Measurements from ENCODE around the gene DOK6. TPM values are rescaled to one million over a fixed set of nuclear protein-coding genes. Genes with fewer than 3 reads are reported as not detected.

The DOK6 gene
- total and polyA plus RNA-seq, 10 of the 15 experiments (the other 5 are each of a cell fraction or from before 2014, with no cell fraction given): 0.01 to 0.09 (median 0.04) TPM; not detected in 4

DNA sequence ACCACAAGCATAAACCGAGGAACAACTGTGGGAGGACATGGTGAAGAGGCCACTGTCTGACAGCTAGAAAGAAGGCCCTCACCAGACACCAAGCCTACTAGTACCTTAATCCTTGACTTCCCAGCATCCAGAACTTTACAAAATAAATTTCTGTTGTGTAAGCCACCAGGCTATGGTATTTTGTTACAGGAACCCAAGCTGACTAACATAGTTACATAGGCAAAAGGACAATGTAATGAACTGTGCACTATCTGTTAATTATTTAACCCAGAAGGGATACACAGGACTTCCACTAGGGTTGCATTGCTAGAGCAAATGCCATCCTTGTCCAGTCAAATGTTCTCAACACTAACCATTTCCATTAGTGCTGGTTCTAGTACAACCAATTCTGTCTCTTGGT lies 47.7 kb upstream of the DOK6 start (continued):
- TF ChIP-seq, protein P1, sequence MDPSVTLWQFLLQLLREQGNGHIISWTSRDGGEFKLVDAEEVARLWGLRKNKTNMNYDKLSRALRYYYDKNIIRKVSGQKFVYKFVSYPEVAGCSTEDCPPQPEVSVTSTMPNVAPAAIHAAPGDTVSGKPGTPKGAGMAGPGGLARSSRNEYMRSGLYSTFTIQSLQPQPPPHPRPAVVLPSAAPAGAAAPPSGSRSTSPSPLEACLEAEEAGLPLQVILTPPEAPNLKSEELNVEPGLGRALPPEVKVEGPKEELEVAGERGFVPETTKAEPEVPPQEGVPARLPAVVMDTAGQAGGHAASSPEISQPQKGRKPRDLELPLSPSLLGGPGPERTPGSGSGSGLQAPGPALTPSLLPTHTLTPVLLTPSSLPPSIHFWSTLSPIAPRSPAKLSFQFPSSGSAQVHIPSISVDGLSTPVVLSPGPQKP (IDR thresholded peaks at IDR 0.05; ENCODE audit: low read depth, low read length): no peak
- TF ChIP-seq ASH2L (IDR thresholded peaks at IDR 0.05; ENCODE audit: borderline replicate concordance, low read depth): no peak
- TF ChIP-seq DPF2 (IDR thresholded peaks at IDR 0.05): no peak

DNA sequence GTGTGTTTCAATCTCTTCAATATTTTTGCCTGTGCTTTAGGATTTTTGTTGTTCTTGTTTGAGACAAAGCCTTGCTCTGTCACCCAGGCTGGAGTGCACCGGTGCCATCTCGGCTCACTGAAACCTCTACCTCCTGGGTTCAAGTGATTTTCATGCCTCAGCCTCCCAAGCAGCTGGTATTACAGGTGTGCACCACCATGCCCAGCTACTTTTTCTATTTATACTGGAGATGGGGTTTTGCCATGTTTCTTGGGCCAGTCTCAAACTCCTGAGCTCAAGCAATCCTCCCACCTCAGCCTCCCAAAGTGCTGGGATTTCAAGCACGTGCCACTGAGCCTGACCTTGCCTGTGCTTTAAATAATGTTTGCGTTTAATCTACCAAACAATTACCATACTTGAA lies 43.1 kb upstream of the DOK6 start:
- Histone ChIP-seq H3K79me2 (ENCODE audit: control insufficient read depth, insufficient read depth, low read length) (no peaks in the 10 kb centered on the region), H3K27ac (ENCODE audit: control insufficient read depth, insufficient read depth) (no peak overlapping the region), H3K4me1 (ENCODE audit: control insufficient read depth, insufficient read depth, low read length) (no peaks in the 10 kb centered on the region), H3K9me3 (replicated peaks; ENCODE audit: control insufficient read depth, insufficient read depth, low read length) (no peaks in the 10 kb centered on the region), H3K4me2 (ENCODE audit: control insufficient read depth, insufficient read depth) (no peak overlapping the region), H3K9ac (ENCODE audit: control insufficient read depth, insufficient read depth, low read length) (no peak overlapping the region), H3K4me3 (no peak overlapping the region), H3K27me3 (replicated peaks in 1 of 2; ENCODE audit: control insufficient read depth in 2 of 2, insufficient read depth in 2 of 2, low read length in 1 of 2) (no peaks in the 10 kb centered on the region), H2AFZ (ENCODE audit: control insufficient read depth, low read depth, low read length) (no peak overlapping the region), H4K20me1 (ENCODE audit: control insufficient read depth, insufficient read depth) (no peaks in the 10 kb centered on the region), H3K36me3 (ENCODE audit: control insufficient read depth in 2 of 2, insufficient read depth in 2 of 2, low read length in 1 of 2) (no peaks in the 10 kb centered on the region)
- BruUV-seq (replicated peaks): no TSS peak
- ChIA-PET CTCF (no interaction called here), RAD21 (ENCODE audit: unreplicated experiment) (no interaction called here), SMC1A (ENCODE audit: uncharacterized antibody, unreplicated experiment) (no interaction called here), POLR2A (no interaction called here)
- intact Hi-C loops (cut with micrococcal nuclease; ENCODE audit: unreplicated experiment): no loop called here
- 0% methylated on average over 4 of the region's 4 CpGs for WGBS (ENCODE audit: insufficient coverage, insufficient replicate concordance, low lambda C conversion rate, missing lambda C conversion rate)
- TF ChIP-seq, protein P2, sequence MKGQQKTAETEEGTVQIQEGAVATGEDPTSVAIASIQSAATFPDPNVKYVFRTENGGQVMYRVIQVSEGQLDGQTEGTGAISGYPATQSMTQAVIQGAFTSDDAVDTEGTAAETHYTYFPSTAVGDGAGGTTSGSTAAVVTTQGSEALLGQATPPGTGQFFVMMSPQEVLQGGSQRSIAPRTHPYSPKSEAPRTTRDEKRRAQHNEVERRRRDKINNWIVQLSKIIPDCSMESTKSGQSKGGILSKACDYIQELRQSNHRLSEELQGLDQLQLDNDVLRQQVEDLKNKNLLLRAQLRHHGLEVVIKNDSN (IDR thresholded peaks at IDR 0.05; ENCODE audit: borderline replicate concordance, extremely low read length, insufficient read depth, low read depth, low read length): no peak
- TF ChIP-seq CHD1 (IDR thresholded peaks at IDR 0.05; ENCODE audit: low read depth, low read length): no peak
- TF ChIP-seq, protein P3, sequence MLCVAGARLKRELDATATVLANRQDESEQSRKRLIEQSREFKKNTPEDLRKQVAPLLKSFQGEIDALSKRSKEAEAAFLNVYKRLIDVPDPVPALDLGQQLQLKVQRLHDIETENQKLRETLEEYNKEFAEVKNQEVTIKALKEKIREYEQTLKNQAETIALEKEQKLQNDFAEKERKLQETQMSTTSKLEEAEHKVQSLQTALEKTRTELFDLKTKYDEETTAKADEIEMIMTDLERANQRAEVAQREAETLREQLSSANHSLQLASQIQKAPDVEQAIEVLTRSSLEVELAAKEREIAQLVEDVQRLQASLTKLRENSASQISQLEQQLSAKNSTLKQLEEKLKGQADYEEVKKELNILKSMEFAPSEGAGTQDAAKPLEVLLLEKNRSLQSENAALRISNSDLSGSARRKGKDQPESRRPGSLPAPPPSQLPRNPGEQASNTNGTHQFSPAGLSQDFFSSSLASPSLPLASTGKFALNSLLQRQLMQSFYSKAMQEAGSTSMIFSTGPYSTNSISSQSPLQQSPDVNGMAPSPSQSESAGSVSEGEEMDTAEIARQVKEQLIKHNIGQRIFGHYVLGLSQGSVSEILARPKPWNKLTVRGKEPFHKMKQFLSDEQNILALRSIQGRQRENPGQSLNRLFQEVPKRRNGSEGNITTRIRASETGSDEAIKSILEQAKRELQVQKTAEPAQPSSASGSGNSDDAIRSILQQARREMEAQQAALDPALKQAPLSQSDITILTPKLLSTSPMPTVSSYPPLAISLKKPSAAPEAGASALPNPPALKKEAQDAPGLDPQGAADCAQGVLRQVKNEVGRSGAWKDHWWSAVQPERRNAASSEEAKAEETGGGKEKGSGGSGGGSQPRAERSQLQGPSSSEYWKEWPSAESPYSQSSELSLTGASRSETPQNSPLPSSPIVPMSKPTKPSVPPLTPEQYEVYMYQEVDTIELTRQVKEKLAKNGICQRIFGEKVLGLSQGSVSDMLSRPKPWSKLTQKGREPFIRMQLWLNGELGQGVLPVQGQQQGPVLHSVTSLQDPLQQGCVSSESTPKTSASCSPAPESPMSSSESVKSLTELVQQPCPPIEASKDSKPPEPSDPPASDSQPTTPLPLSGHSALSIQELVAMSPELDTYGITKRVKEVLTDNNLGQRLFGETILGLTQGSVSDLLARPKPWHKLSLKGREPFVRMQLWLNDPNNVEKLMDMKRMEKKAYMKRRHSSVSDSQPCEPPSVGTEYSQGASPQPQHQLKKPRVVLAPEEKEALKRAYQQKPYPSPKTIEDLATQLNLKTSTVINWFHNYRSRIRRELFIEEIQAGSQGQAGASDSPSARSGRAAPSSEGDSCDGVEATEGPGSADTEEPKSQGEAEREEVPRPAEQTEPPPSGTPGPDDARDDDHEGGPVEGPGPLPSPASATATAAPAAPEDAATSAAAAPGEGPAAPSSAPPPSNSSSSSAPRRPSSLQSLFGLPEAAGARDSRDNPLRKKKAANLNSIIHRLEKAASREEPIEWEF (IDR thresholded peaks at IDR 0.05; ENCODE audit: insufficient replicate concordance, low read depth, low read length): no peak
- TF ChIP-seq NR2C2 (IDR thresholded peaks at IDR 0.05; ENCODE audit: borderline replicate concordance, control insufficient read depth, insufficient read length, low read depth): no peak
- TF ChIP-seq MYC (IDR thresholded peaks at IDR 0.05; ENCODE audit: insufficient read depth, insufficient read length, insufficient replicate concordance, low read length, severe bottlenecking): no peak
- TF ChIP-seq, protein P4, sequence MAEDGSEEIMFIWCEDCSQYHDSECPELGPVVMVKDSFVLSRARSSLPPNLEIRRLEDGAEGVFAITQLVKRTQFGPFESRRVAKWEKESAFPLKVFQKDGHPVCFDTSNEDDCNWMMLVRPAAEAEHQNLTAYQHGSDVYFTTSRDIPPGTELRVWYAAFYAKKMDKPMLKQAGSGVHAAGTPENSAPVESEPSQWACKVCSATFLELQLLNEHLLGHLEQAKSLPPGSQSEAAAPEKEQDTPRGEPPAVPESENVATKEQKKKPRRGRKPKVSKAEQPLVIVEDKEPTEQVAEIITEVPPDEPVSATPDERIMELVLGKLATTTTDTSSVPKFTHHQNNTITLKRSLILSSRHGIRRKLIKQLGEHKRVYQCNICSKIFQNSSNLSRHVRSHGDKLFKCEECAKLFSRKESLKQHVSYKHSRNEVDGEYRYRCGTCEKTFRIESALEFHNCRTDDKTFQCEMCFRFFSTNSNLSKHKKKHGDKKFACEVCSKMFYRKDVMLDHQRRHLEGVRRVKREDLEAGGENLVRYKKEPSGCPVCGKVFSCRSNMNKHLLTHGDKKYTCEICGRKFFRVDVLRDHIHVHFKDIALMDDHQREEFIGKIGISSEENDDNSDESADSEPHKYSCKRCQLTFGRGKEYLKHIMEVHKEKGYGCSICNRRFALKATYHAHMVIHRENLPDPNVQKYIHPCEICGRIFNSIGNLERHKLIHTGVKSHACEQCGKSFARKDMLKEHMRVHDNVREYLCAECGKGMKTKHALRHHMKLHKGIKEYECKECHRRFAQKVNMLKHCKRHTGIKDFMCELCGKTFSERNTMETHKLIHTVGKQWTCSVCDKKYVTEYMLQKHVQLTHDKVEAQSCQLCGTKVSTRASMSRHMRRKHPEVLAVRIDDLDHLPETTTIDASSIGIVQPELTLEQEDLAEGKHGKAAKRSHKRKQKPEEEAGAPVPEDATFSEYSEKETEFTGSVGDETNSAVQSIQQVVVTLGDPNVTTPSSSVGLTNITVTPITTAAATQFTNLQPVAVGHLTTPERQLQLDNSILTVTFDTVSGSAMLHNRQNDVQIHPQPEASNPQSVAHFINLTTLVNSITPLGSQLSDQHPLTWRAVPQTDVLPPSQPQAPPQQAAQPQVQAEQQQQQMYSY (CRISPR knock-in tag; IDR thresholded peaks at IDR 0.05): no peak
- TF ChIP-seq NR2C1 (IDR thresholded peaks at IDR 0.05): no peak
- no peak for TF ChIP-seq HDGF (IDR thresholded peaks at IDR 0.05)
- TF ChIP-seq RAD51 (IDR thresholded peaks at IDR 0.05): no peak
- no peak for DNase-seq (ENCODE audit: low read depth, low spot score)
- no peak for FAIRE-seq
- no peak for ATAC-seq
- in situ Hi-C loops (cut with MboI): no loop called here
